H1 (cell line): ENCODE data around the gene MECP2. TPM values are rescaled to one million over a fixed set of nuclear protein-coding genes. Genes with fewer than 3 reads are reported as not detected.

Source experiments
- CTCF ChIA-PET: fragments of 300-600 bp; sonication (Branson Sonifier 250); formaldehyde crosslinking; loops from one replicate; lab custom pipeline; 2021; ENCODE audit not compliant: partially characterized antibody; lab: Charles Lee
- POLR2A ChIA-PET: fragments of 300-600 bp; sonication (Branson Sonifier 250); formaldehyde crosslinking; loops from one replicate; lab custom pipeline; 2021; ENCODE audit warnings: inconsistent platforms; ENCODE audit not compliant: partially characterized antibody; lab: Charles Lee
- DNase-seq, 2 experiments: peaks; one replicate each; pipeline versions ENCODE4 v3.0.0 to v3.0.0-alpha.2; 2010 to 2022; ENCODE audit warnings: low spot score in 2 of 2, low read depth in 1 of 2, mixed read lengths in 1 of 2
- FAIRE-seq: peaks from 2 replicates; lab custom pipeline; 2011; peaks lifted over from hg19 to GRCh38; lab: Jason Lieb, UNC
- H2AFZ ChIP-seq: 2 replicates; pipeline ENCODE4 v1.8.1; 2012; ENCODE audit warnings: low read length, inconsistent platforms
- H2AK5ac ChIP-seq: 2 replicates; pipeline ENCODE4 v1.6.1; 2013; ENCODE audit warnings: low read depth, low read length
- H2BK120ac ChIP-seq: replicated peaks from 2 replicates; pipeline ENCODE3; 2013; ENCODE audit warnings: low read depth, low read length, inconsistent platforms
- H2BK12ac ChIP-seq: 2 replicates; pipeline ENCODE4 v1.6.1; 2013; ENCODE audit warnings: low read depth, low read length
- H2BK15ac ChIP-seq: 2 replicates; pipeline ENCODE4 v1.6.1; 2013; ENCODE audit warnings: low read length
- H2BK20ac ChIP-seq: 2 replicates; pipeline ENCODE4 v1.6.1; 2013; ENCODE audit warnings: low read length
- H2BK5ac ChIP-seq: 2 replicates; pipeline ENCODE4 v1.6.1; 2013; ENCODE audit warnings: low read depth, low read length
- H3K14ac ChIP-seq: 2 replicates; pipeline ENCODE4 v1.6.1; 2013; ENCODE audit warnings: inconsistent platforms; ENCODE audit not compliant: insufficient read length
- H3K18ac ChIP-seq: 2 replicates; pipeline ENCODE4 v1.6.1; 2013; ENCODE audit warnings: low read length; ENCODE audit errors: extremely low read depth
- H3K23ac ChIP-seq: 2 replicates; pipeline ENCODE4 v1.6.1; 2013; ENCODE audit warnings: inconsistent platforms; ENCODE audit not compliant: insufficient read length
- H3K23me2 ChIP-seq: 2 replicates; pipeline ENCODE4 v1.6.1; 2013; ENCODE audit warnings: low read depth, low read length
- H3K27ac ChIP-seq: 2 replicates; pipeline ENCODE4 v1.6.1; 2011; ENCODE audit warnings: low read depth, low read length, inconsistent platforms
- H3K27me3 ChIP-seq, 4 experiments: replicated peaks in 1 of 4; 1 replicate in 1 of 4; 2 replicates in 3 of 4; pipeline versions ENCODE4 v1.6.1 to v1.8.1; 2011 to 2013; ENCODE audit warnings: low read length in 3 of 4, mild to moderate bottlenecking in 3 of 4, inconsistent platforms in 2 of 4, mixed read lengths in 2 of 4, moderate library complexity in 1 of 4; ENCODE audit not compliant: control insufficient read depth in 3 of 4, insufficient read depth in 3 of 4; ENCODE audit errors: extremely low read depth in 1 of 4
- H3K36me3 ChIP-seq, 4 experiments: 2 replicates each; pipeline versions ENCODE4 v1.6.1 to v1.8.1; 2011 to 2013; ENCODE audit warnings: mild to moderate bottlenecking in 4 of 4, low read length in 3 of 4, moderate library complexity in 2 of 4, control low read depth in 1 of 4, inconsistent platforms in 1 of 4; ENCODE audit not compliant: insufficient read depth in 4 of 4, control insufficient read depth in 2 of 4
- H3K4ac ChIP-seq: replicated peaks from 2 replicates; pipeline ENCODE3; 2013; ENCODE audit warnings: low read length, low read depth, mixed read lengths, inconsistent platforms; ENCODE audit not compliant: insufficient read length
- H3K4me1 ChIP-seq, 4 experiments: replicated peaks in 1 of 4; 1 replicate in 1 of 4; 2 replicates in 3 of 4; pipeline versions ENCODE4 v1.6.1 to v1.8.1; 2011 to 2013; ENCODE audit warnings: low read length in 3 of 4, inconsistent platforms in 2 of 4, mixed read lengths in 1 of 4; ENCODE audit not compliant: insufficient read depth in 4 of 4, control insufficient read depth in 3 of 4
- H3K4me2 ChIP-seq, 2 experiments: 2 replicates each; pipeline versions ENCODE4 v1.6.1 to v1.8.1; 2011 to 2013; ENCODE audit warnings: low read depth in 2 of 2, low read length in 2 of 2, control low read depth in 1 of 2, inconsistent platforms in 1 of 2, mild to moderate bottlenecking in 1 of 2; ENCODE audit not compliant: insufficient read depth in 1 of 2
- H3K4me3 ChIP-seq, 4 experiments: fragments of 200-600, 300-600 bp in 1 of 4; sonication (generic), shearing (Covaris generic), sonication (Bioruptor Twin) in 1 of 4; 2 replicates each; pipeline versions ENCODE4 v1.5.1 to v1.8.1; 2011 to 2016; ENCODE audit warnings: low read length in 4 of 4, low read depth in 3 of 4, control low read depth in 2 of 4, inconsistent platforms in 2 of 4, mild to moderate bottlenecking in 2 of 4, mixed read lengths in 1 of 4, moderate library complexity in 1 of 4; ENCODE audit not compliant: insufficient read depth in 2 of 4; ENCODE audit errors: extremely low read depth in 1 of 4
- H3K56ac ChIP-seq: replicated peaks from 2 replicates; pipeline ENCODE3; 2013; ENCODE audit warnings: low read depth, mild to moderate bottlenecking, mixed read lengths, low read length, inconsistent platforms; ENCODE audit not compliant: insufficient read length
- H3K79me1 ChIP-seq: 2 replicates; pipeline ENCODE4 v1.6.1; 2013; ENCODE audit warnings: low read depth, low read length, control low read depth
- H3K79me2 ChIP-seq, 2 experiments: 2 replicates each; pipeline versions ENCODE4 v1.6.1 to v1.8.1; 2012 to 2013; ENCODE audit warnings: low read length in 2 of 2, mild to moderate bottlenecking in 2 of 2, inconsistent platforms in 1 of 2; ENCODE audit not compliant: insufficient read depth in 2 of 2, control insufficient read depth in 1 of 2
- H3K9ac ChIP-seq, 4 experiments: replicated peaks in 1 of 4; 1 replicate in 1 of 4; 2 replicates in 3 of 4; pipeline versions ENCODE4 v1.6.1 to v1.8.1; 2011 to 2013; ENCODE audit warnings: low read depth in 3 of 4, low read length in 3 of 4, control low read depth in 2 of 4, mild to moderate bottlenecking in 2 of 4, moderate library complexity in 2 of 4, inconsistent platforms in 1 of 4; ENCODE audit errors: extremely low read depth in 1 of 4
- H3K9me3 ChIP-seq, 2 experiments: 2 replicates each; pipeline versions ENCODE4 v1.6.1 to v1.8.1; 2012 to 2013; ENCODE audit warnings: mild to moderate bottlenecking in 2 of 2, moderate library complexity in 2 of 2, control low read depth in 1 of 2, inconsistent platforms in 1 of 2, low read depth in 1 of 2, low read length in 1 of 2, mixed read lengths in 1 of 2; ENCODE audit not compliant: insufficient read depth in 2 of 2
- H4K20me1 ChIP-seq, 2 experiments: replicated peaks in 1 of 2; 2 replicates each; pipeline versions ENCODE3 to v1.8.1; 2011 to 2013; ENCODE audit warnings: inconsistent platforms in 2 of 2, low read length in 2 of 2, mild to moderate bottlenecking in 1 of 2; ENCODE audit not compliant: insufficient read depth in 2 of 2, control insufficient read depth in 1 of 2
- H4K5ac ChIP-seq: 2 replicates; pipeline ENCODE4 v1.6.1; 2013; ENCODE audit warnings: low read length, low read depth, mixed read lengths, inconsistent platforms; ENCODE audit not compliant: insufficient read length
- H4K8ac ChIP-seq: 2 replicates; pipeline ENCODE4 v1.8.0; 2013; ENCODE audit warnings: mild to moderate bottlenecking, moderate library complexity, low read length, inconsistent platforms; ENCODE audit not compliant: insufficient read depth; ENCODE audit errors: extremely low read depth
- H4K91ac ChIP-seq: replicated peaks from 2 replicates; pipeline ENCODE3; 2013; ENCODE audit warnings: low read length, mixed read lengths, inconsistent platforms; ENCODE audit not compliant: insufficient read length
- ATF3 ChIP-seq: IDR thresholded peaks from 2 replicates; pipeline ENCODE4 v1.6.1; 2011; ENCODE audit warnings: low read depth, mild to moderate bottlenecking, low read length; ENCODE audit not compliant: insufficient read depth
- BACH1 ChIP-seq: IDR thresholded peaks from 2 replicates; pipeline ENCODE4 v1.6.1; 2012; ENCODE audit warnings: low read length, improper control_type of control experiment
- CEBPB ChIP-seq: IDR thresholded peaks from 2 replicates; pipeline ENCODE4 v1.6.1; 2012; ENCODE audit warnings: low read depth, low read length
- CHD1 ChIP-seq: IDR thresholded peaks from 2 replicates; pipeline ENCODE4 v1.6.1; 2012; ENCODE audit warnings: low read depth, low read length, improper control_type of control experiment
- CHD2 ChIP-seq: IDR thresholded peaks from 2 replicates; pipeline ENCODE4 v1.6.1; 2012; ENCODE audit warnings: low read length, improper control_type of control experiment
- E2F6 ChIP-seq: IDR thresholded peaks from 2 replicates; pipeline ENCODE4 v1.6.1; 2012; ENCODE audit warnings: inconsistent platforms
- RBBP5 ChIP-seq: IDR thresholded peaks from 2 replicates; pipeline ENCODE4 v1.7.1; 2012; ENCODE audit warnings: low read depth, mild to moderate bottlenecking, inconsistent platforms, low read length, moderate library complexity, borderline replicate concordance
- RFX5 ChIP-seq: IDR thresholded peaks from 2 replicates; pipeline ENCODE4 v1.6.1; 2011; ENCODE audit warnings: low read depth, low read length, improper control_type of control experiment, borderline replicate concordance
- RXRA ChIP-seq: IDR thresholded peaks from 2 replicates; pipeline ENCODE4 v1.6.1; 2011; ENCODE audit warnings: low read depth, mild to moderate bottlenecking, low read length, moderate library complexity; ENCODE audit not compliant: insufficient read depth
- SIX5 ChIP-seq: IDR thresholded peaks from 2 replicates; pipeline ENCODE4 v1.6.1; 2011; ENCODE audit warnings: mild to moderate bottlenecking, low read depth, low read length
- TAF1 ChIP-seq: IDR thresholded peaks from 2 replicates; pipeline ENCODE4 v1.6.1; 2011; ENCODE audit warnings: mild to moderate bottlenecking, low read depth, low read length
- TAF7 ChIP-seq: optimal IDR thresholded peaks from 2 replicates; pipeline ENCODE3; 2011; ENCODE audit warnings: low read depth, mild to moderate bottlenecking, inconsistent platforms, low read length, moderate library complexity, borderline replicate concordance
- TBP ChIP-seq: IDR thresholded peaks from 2 replicates; pipeline ENCODE4 v1.6.1; 2011; ENCODE audit warnings: low read depth, low read length, improper control_type of control experiment
- WGBS, 2 experiments: shearing (Covaris generic) in 1 of 2; methylation state at CpG; one replicate each; pipeline versions ENCODE4 v1.1.6 to v1.1.7; 2013 to 2015; ENCODE audit warnings: low lambda C conversion rate in 2 of 2, mixed read lengths in 2 of 2, inconsistent platforms in 1 of 2, low coverage in 1 of 2, missing lambda C conversion rate in 1 of 2; ENCODE audit not compliant: insufficient replicate concordance in 2 of 2, insufficient coverage in 1 of 2, insufficient read length in 1 of 2; ENCODE audit errors: extremely low coverage in 1 of 2, missing lambda C conversion rate in 1 of 2; 5-methylcytosine and 5-hydroxymethylcytosine counted together
- polyA plus RNA-seq, 7 experiments: library from polyadenylated mRNA; depleted of rRNA in 3 of 7; stranded (reverse) in 5 of 7; unstranded in 2 of 7; fragments of >200 nt in 5 of 7; fragments of 200-250 nt in 2 of 7; gene quantifications; 1 replicate in 5 of 7; 2 replicates in 1 of 7; 4 replicates in 1 of 7; pipeline versions ENCODE4 v1.2.1 to v1.2.3, GENCODE V29; 2011 to 2013; ENCODE audit warnings: missing spikeins in 2 of 7, mixed read lengths in 2 of 7
- total RNA-seq: library from RNA; stranded (reverse); fragmentation: NEBNext Ultra II Directional; extraction: Animal tissue kit (Norgen Biotek cat#: 25700); gene quantifications from 2 replicates; pipeline ENCODE4 v1.2.1, GENCODE V29; 2021

MECP2 gene
- total and polyA plus RNA-seq, 2 of the 8 experiments (the other 6 are each of a cell fraction or from before 2014, with no cell fraction given): 5.0 to 32.4 TPM

DNA sequence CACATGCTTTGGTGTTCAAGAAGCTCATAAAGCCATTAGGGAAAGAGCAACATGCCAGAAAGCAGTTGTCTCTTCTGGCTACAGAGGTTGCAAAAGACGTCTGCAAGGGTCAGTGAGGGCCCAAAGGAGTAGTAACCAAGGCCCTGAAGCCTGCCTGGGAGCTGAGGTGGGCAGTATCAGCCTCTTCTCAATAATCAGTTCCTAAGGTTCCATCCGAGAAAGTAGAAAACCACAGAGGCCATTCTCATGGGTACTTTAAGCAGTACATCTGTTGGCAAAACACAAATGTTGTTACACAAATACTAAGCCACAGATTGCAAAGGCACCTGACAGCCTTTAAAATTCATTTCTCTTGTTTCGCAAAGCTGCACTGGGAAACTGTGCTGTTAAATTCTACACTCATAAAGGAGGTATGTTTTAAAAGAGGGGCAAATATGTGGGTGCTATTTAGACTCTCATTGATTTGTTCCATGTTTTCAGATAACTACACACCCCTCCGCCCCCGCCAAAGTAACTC is 37.7 kb downstream of the MECP2 start:
- POLR2A ChIA-PET: no interaction called here
- H3K56ac ChIP-seq: no peak overlapping the region

More for the DNA sequence above, 37.7 kb downstream of the MECP2 start:
- no peaks in the 10 kb centered on the region; a peak in 3 of 8 replicates for H3K36me3 ChIP-seq
- no peak overlapping the region for H3K4me2 ChIP-seq
- no peaks in the 10 kb centered on the region for H3K4me1 ChIP-seq
- no peak overlapping the region for H2AK5ac ChIP-seq
- H3K9ac ChIP-seq: no peak overlapping the region
- H3K23me2 ChIP-seq: no peaks in the 10 kb centered on the region
- peaks cover 3 to 9% of the 10 kb centered on the region in 2 experiments for H4K20me1 ChIP-seq
- H2BK15ac ChIP-seq: no peak overlapping the region
- no peaks in the 10 kb centered on the region for H3K27me3 ChIP-seq
- no peak overlapping the region for H3K27ac ChIP-seq
- no peak for FAIRE-seq
- H2BK120ac ChIP-seq: no peak overlapping the region
- CTCF ChIA-PET: interaction anchor here (1.3 kb wide), 1 partner anchor 46 kb away, joined by 3 read pairs; no protein-coding TSS in a partner anchor
- H3K9me3 ChIP-seq: no peaks in the 10 kb centered on the region
- H3K14ac ChIP-seq: no peak overlapping the region
- H4K91ac ChIP-seq: no peak overlapping the region
- no peak overlapping the region for H3K4ac ChIP-seq
- no peak overlapping the region for H4K5ac ChIP-seq
- no peak overlapping the region for H3K18ac ChIP-seq
- no peak for TF ChIP-seq TBP
- TF ChIP-seq RXRA: no peak
- TF ChIP-seq E2F6: no peak
- TF ChIP-seq TAF7: no peak
- TF ChIP-seq TAF1: no peak
- TF ChIP-seq ATF3: no peak
- TF ChIP-seq CHD2: no peak
- TF ChIP-seq CHD1: no peak
- TF ChIP-seq RBBP5: no peak
- no peak for TF ChIP-seq RFX5
- TF ChIP-seq SIX5: no peak
- no peak for TF ChIP-seq BACH1
- TF ChIP-seq CEBPB: no peak
- TF ChIP-seq, all 59 proteins: peak for 0
- H3K23ac ChIP-seq: no peak overlapping the region
- H2BK20ac ChIP-seq: no peak overlapping the region
- no peak overlapping the region for H2AFZ ChIP-seq
- no peak overlapping the region for H3K4me3 ChIP-seq
- no peak for DNase-seq
- 95% methylated on average over 5 of the region's 5 CpGs; no CpG with 5 or more reads in 1 of the 2 experiments for WGBS, 2 experiments
- no peak overlapping the region for H2BK5ac ChIP-seq
- no peak overlapping the region for H2BK12ac ChIP-seq
- no peak overlapping the region for H4K8ac ChIP-seq
- peaks cover 4% of the 10 kb centered on the region; the same call in 1 of the 2 replicates for H3K79me1 ChIP-seq
- peaks cover 0 to 47% of the 10 kb centered on the region in 2 experiments; a peak in 2 of 4 replicates for H3K79me2 ChIP-seq
